HG03196 (cell line): ENCODE data around the gene RPS6KC1.
A peak's percentile ranks its signal among the peaks of the same experiment; 100 is the strongest.
"Not testable (repeated sequence)": the region's sequence is repeated elsewhere in the genome, so short reads cannot be mapped to it uniquely, and the experiment has no call there.

ENCODE experiments used
- ATAC-seq: cut with Tn5 transposase; IDR thresholded peaks from one replicate; pipeline ENCODE4 v1.9.1; 2021; ENCODE audit not compliant: unreplicated experiment

The RPS6KC1 gene, protein sequence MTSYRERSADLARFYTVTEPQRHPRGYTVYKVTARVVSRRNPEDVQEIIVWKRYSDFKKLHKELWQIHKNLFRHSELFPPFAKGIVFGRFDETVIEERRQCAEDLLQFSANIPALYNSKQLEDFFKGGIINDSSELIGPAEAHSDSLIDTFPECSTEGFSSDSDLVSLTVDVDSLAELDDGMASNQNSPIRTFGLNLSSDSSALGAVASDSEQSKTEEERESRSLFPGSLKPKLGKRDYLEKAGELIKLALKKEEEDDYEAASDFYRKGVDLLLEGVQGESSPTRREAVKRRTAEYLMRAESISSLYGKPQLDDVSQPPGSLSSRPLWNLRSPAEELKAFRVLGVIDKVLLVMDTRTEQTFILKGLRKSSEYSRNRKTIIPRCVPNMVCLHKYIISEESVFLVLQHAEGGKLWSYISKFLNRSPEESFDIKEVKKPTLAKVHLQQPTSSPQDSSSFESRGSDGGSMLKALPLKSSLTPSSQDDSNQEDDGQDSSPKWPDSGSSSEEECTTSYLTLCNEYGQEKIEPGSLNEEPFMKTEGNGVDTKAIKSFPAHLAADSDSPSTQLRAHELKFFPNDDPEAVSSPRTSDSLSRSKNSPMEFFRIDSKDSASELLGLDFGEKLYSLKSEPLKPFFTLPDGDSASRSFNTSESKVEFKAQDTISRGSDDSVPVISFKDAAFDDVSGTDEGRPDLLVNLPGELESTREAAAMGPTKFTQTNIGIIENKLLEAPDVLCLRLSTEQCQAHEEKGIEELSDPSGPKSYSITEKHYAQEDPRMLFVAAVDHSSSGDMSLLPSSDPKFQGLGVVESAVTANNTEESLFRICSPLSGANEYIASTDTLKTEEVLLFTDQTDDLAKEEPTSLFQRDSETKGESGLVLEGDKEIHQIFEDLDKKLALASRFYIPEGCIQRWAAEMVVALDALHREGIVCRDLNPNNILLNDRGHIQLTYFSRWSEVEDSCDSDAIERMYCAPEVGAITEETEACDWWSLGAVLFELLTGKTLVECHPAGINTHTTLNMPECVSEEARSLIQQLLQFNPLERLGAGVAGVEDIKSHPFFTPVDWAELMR

DNA sequence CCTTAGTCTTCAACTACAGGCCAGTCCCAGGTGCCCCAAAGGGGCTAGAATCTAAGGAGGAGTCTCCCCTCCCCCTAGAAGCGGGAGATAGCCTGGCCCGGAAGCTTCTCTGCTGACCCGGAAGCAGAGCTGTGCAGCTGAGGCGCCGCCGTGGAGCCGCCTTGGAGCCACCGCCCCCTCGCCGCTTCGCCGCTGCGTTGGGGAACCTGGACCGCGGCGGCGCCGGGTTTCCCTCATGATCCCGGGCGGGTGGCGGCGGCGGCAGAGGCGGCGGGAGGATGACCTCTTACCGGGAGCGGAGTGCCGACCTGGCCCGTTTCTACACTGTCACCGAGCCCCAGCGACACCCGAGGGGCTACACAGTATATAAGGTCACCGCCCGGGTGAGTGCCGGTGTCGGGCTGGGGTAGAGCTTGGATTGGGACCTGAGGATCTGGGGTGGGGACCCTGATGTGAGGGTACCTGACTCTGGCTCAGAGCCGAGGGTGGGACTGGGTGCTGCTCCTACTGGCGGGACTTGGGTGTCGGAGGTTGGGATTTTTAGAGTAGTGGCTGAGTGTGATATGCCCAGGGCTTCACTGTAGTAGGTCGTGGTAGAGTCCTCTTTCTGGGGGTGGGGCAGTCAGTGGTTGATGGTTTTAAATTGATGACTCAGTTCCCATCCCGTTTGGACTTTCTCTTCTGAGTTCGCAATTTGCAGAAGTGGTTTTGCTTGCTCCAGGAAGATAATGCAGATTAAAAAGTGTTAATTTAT is at the start of gene RPS6KC1:
Gene RPS6KC1 (plus strand): TSS at position 115 of the 754 bp plus-strand sequence. CDS start 164 bp downstream, at position 279.
- peak; percentile 99 for ATAC-seq

DNA sequence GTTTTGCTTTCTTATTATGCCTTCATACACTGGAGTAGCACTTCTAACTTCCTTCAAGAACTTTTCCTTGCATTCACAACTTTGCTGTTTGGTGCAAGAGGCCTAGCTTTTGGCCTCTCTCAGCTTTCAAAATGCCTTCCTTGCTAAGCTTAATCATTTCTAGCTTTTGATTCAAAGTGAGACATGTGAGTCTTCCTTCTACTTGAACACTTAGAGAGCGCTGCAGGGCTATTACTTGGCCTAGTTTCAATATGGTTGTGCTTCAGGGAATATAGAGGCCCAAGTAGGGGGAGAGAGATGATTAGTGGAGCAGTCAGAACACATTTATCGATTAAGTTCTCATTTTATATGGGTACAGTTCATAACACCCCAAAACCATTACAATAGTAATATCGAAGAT is 47.8 kb upstream of the RPS6KC1 start:
- no peak for ATAC-seq

DNA sequence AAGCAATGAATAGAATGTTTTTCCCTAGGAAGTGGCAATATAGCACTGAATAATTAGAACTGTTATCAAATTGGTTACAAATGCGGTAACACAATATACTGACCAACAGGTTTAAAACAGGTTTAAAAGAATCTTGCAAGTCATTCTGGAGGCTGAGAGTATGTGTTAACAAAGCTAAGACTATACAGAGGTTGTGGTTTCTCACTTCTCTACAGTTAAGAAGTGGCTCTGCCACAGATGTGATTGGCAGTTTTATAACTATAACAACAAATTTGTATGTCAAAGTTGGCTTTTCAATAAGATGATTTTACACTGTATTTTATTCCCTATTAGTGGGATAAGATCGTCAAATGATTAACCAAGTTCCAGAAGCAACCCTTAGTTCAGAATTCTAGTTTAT is 42.5 kb upstream of the RPS6KC1 start:
- ATAC-seq: peak; percentile 44

DNA sequence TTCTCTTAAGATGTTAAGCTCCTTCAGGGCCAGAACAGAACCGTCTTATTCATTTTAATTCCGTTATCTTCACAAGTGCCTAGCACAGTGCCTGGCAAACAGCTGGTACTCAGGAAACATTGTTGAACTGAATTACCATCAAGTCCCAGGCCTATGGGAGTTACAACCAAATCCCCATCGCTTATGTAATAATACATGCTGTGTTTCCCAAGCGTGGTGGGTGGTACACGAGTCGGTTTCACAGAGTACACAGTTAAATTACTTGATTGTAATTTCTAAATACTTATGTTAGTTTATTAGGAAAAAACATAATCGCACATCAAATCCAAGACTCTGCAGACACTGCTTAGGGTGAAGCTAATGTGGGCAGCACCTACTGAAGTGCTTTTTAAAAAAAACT is 36.4 kb upstream of the RPS6KC1 start:
- no peak for ATAC-seq

DNA sequence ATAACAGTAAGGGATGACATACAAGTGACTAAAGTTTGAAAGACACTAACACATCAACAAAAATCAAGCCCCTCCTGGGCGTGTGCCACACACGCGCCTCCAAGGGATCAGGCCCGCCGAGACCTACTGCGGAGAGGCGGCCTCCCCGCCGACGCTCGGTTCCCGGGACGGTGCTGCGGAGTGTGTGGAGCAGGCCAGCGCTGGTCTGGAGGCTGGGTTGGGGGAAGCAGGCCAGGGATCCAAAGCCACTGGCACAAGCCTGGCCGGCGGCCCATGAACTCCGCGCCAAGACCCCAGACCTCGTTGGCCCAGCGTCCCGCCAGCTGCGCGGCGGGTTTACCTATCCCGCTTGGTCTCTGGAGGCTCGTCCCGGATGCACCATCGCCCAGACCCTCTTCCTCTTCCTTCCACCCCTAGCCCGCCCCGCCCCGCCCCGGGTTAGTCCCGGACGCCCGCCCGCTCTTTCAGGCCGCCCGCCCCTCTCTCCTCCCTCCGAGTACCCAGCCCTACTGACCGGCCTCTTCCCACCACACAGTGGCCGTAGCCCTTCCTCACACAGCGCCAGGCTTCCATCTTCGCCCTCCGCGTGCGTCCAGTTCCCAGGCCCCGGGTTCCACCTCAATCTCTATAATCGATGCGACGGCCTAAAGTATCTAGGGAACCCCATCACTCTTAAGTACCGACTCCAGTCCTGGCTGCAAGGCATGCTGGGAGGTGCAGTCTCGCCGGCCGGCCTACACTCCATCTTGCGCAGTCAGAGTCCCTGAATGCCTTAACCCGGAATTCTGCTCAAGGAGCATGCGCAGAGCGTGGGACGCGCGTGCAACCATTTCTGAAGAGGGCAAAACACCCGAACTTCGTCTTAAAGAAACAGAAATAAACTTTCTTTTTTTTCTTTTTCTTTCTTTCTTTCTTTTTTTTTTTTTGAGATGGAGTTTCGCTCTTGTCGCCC is 35.7 kb upstream of the RPS6KC1 start, which contains the start of gene ANGEL2:
Gene ANGEL2 (minus strand): TSS at position 769 of the 952 bp plus-strand sequence. CDS start 196 bp downstream, at position 573.
- ATAC-seq: peak; percentile 96

DNA sequence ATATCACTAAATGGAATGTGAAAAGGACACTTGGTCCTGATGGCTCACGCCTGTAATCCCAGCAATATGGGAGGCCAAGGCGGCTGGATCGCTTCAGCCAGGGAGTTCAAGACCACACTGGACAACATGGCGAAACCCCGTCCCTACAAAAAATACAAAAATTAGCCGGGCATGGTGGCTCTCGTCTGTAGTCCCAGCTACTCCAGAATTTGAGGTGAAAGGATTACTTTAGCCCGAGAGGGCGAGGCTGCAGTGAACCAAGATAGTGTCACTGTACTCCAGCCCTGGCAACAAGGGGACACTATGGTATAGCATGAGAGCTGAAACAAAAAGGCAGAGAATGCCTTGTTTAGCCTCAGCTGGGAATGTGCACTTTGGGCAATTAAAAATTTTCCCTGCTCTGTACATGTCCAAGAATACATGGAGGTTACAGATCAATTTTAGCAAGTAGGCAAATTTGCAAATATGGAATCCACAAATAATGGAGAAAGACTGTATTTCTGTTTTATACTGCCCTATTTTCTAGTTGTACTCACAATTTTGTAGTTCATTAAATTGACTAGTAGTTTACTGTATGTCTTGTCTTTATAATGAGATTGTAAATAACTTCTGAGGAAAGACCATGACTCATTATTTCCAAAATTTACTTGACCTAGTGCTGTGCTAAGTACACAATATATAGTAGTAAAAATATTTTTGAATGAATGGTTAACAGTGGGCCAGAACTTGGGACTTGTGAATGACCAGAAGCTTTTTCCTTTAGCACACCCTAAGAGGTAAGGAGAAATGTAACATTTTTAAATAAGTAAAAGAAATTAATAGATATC is 33.4 kb upstream of the RPS6KC1 start:
- no peak for ATAC-seq

DNA sequence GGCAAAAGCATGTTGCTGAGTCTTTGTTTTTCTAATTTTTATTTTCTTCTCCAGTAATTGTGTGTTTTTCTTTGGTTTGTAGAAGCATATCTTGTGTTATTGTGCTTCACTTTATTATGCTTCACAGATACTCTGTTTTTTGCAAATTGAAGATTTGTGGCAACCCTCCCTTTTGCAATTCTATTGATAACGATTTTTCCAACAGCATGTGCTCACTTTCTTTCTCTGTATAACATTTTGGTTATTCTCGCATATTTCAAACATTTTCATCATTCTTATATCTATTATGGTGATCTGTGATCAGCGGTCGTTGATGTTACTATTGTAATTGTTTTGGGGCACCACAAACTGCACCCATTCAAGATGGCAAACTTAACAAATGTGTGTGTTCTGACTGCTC is 31.6 kb upstream of the RPS6KC1 start:
- no peak for ATAC-seq

DNA sequence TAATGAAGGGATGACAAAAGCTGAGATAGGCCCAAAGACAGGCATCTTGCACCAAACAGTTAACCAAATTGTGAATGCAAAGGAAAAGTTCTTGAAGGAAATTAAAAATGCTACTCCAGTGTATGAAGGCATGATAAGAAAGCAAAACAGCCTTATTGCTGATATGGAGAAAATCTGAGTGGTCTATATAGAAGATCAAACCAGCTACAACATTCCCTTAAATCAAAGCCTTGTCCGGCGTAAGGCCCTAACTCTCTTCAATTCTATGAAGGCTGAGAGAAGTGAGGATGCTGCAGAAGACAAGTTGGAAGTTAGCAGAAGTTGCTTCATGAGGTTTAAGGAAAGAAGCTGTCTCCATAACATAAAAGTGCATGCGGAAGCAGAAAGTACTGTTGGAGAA is 31.0 kb upstream of the RPS6KC1 start:
- no peak for ATAC-seq

DNA sequence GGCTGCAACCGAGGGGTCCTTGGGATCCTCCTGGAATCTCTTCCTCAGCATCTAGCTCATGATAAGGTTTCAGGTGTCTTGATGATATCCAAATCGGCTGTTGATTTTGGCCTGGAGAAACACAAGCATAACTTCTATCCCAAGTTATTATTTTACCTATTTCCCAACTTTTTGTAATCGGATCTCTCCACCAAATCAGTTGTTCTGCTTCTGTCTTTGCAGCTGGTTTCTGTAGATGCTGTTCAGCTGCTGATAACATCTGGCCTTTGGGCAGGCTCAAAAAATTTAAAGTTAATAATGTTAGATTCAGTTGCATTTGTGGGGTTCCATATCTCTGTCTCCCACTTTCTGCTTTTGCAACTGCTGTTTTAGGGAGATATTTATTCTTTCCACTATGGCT is 24.0 kb upstream of the RPS6KC1 start:
- ATAC-seq: not testable (repeated sequence)

DNA sequence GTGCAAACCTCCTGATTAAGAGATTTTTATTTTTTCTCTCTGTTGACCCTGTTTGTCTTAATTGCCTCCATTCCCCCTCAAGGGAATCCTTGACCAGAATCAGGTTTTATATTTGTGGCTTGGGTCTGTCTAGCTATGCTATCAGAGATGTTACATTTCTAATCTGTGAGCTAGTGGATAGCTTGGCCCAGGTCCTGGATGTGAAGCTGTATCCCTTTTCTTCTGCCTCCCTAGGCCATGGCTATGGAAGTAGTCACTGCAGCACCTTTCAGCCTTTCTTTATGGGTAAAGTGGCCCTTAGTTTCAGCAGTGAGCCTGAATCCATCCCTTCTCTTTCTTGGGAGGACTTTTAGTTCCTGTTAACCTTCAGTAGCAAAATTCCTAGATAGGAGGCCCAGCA is 18.4 kb upstream of the RPS6KC1 start:
- ATAC-seq: no peak

DNA sequence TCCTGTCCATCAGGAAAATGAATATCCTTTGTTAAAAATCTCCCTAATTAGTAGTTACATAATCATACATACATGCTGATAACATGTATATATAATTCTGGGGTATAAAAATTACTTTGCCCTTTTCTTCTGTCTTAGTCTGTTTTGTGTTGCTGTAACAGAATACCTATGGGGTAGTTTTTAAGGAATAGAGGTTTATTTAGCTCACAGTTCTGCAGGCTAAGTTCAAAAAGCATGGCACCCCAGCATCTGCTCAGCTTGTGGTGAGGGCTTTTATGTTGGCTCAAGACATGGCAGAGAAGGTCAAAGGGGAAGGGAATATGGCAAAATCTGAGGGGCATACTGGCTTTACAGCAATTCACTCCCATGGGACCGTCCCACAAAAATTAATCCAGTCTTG is 16.3 kb upstream of the RPS6KC1 start:
- no peak for ATAC-seq

DNA sequence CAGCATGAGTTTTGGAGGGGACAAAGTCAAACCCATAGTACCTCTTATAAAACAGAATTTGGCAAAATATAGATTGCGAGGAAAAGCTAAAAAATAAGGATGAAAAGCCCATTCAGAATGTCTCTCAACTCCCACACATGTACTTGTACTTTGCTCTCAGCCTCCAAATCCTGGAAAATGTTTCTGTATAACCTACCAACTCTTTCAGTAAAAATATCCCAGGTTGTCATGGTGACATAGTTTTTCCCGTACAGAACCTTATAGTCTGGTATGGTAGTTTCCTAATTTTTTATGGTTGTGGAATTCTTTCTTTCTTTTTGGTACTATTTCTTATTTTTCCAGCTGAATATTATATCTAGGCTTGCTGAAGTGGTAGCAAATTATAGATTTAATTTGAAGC is 15.5 kb upstream of the RPS6KC1 start:
- no peak for ATAC-seq

DNA sequence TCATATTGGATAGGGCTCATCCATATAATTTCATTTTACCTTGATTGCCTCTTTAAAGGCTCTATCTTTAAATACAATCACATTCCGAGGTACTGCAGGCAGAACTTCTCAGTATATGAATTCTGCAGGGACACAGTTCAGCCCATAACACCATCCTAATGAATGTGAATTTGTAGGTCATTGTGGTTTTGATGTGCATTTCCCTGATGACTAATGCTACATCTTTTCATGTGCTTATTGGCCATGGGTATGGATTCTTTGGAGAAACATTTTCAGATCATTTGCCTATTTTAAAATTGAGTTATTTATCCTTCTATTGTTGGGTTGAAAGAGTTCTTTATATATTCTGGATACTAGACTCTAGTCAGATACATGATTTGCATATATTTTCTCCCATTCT is 9.6 kb upstream of the RPS6KC1 start:
- no peak for ATAC-seq

DNA sequence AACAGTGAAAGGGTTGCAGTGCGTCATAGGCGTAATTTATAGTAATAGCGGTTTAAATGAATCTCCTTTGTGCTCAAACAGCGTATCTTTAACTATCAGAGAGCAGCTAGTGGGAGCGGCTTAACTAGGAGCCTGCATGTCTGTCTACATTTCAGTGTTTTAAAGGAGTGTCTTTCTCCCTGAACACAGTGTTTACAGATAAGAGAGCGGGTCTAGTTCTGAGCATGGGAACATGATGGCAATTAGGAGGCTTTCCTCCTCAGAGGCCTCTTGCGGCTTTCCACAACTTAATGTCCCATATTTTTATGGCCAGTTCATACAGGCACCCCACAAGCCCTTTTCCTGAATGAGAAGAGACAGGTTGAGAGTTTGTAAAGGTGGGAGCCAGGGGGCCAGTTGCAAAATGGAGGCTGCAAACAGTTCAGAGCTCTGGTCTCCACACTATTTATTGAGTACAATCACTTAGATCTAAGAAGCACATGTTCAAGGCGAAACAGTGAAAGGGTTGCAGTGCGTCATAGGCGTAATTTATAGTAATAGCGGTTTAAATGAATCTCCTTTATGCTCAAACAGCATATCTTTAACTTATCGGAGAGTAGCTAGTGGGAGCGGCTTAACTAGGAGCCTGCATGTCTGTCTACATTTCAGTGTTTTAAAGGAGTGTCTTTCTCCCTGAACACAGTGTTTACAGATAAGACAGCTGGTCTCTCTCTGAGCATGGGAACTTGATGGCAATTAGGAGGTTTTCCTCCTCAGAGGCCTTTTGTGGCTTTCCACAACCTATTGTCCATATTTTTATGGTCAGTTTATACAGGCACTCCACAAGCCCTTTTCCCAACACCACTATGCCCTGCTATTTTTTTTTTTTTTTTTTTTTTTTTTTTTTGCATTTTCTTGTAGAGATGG is 5.5 kb upstream of the RPS6KC1 start:
- not testable (repeated sequence) for ATAC-seq

DNA sequence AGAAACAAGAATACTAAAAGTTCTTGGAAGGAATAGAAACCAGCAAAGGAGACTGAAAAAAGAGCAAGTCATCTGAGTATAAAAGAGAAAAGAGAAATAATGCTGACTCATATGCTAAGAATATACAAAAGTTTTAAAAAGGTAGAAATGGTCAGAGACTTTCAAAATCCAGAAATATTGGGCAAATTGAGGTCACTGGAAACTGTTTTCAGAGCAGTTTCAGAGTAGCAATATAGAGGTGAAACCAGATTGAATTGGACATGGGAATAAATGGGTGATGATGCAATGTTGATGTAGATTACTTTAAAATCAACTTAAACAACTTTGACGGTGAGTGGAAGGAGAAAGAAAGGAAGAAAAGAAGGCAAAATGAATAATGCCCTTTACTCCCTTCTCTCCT is 1.8 kb upstream of the RPS6KC1 start:
- ATAC-seq: no peak

DNA sequence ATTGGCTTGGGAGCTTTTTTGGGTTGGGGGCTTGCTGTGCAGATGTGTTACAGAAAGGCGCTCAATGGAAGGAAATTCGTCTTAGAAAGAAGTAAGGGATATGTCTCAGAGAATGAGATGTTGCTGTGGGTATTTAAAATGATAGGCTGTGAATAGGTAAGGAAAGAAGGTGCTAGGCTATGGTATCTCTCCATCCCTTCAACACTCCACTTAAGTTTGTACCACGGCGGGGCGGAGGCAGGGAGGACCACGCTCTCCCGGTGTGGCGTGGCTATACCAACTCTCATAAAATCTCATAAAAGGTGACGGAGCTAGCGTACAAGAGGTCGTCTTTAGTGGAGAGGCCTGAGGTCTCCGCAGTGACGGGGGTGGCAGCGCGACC is 305 bp upstream of the RPS6KC1 start:
- ATAC-seq: peak; percentile 14

DNA sequence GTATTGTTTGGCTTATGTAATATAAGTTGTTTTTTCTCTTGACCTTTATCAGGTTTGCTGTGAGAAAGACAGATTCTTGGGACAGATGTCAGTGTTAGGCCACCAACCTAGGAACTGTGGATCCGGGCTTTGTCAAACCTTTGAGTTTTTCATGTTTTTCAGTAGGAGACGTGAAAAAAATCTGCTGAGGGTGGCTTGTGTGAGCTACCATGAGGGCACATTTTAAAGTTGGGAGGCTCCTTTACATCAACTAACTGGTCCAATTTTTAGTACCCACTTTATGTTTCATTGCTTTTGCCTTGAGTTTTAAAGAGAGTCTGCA is 801 bp downstream of the RPS6KC1 start:
- ATAC-seq: no peak

DNA sequence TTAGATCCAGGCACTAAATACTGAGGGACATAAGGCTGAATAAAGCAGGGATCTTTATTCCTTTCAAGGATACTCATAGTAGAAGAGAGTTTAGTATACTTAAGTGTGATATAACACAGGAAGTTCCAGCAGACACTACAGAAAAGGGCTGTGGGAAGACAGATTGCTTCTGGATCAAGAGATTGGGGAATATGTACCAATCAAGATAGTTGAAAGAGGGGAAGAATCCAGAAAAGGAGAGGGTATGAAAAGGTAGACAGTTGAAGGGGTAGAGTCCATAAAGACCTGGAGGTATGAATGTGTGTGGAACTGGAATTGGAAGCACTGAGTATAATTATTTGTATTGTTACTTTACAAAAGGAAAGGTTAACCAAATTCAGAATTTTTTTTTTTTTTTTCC is 2.4 kb downstream of the RPS6KC1 start:
- no peak for ATAC-seq
